AG04450 (cell line): Measurements from ENCODE around the gene COL13A1. TPM values are rescaled to one million over a fixed set of nuclear protein-coding genes. Genes with fewer than 3 reads are reported as not detected.

ENCODE experiments used
- CTCF ChIA-PET: fragments of 300-600, 350-600 bp; formaldehyde crosslinking; extraction: SDS; loops from one replicate; lab custom pipeline; 2022; ENCODE audit warnings: antibody characterized with exemption, inconsistent platforms; lab: Charles Lee
- POLR2A ChIA-PET: fragments of 350-600 bp; formaldehyde crosslinking; extraction: SDS; loops from one replicate; lab custom pipeline; 2021; ENCODE audit warnings: antibody characterized with exemption, inconsistent platforms; lab: Yijun Ruan, JAX
- DNase-seq: peaks from one replicate; pipeline ENCODE4 v3.0.0-alpha.2; 2011; ENCODE audit warnings: low read depth, low spot score
- H3K27ac ChIP-seq: one replicate; pipeline ENCODE4 v1.5.1; 2012; ENCODE audit warnings: low read depth, low read length, control low read depth
- H3K27me3 ChIP-seq: one replicate; pipeline ENCODE4 v1.6.0; 2012; ENCODE audit warnings: low read length; ENCODE audit not compliant: control insufficient read depth, insufficient read depth
- H3K4me3 ChIP-seq: 2 replicates; pipeline ENCODE4 v1.5.1; 2011; ENCODE audit warnings: mild to moderate bottlenecking, low read depth, low read length, control low read depth
- H3K9me3 ChIP-seq: 2 replicates; pipeline ENCODE4 v1.5.1; 2012; ENCODE audit warnings: low read length; ENCODE audit not compliant: control insufficient read depth, insufficient read depth
- polyA plus RNA-seq: library from polyadenylated mRNA; depleted of rRNA; stranded (reverse); fragments of >200 nt; gene quantifications from 2 replicates; pipeline ENCODE4 v1.2.3, GENCODE V29; 2011
- TF ChIP-seq, protein P1 (sequence below): IDR thresholded peaks from 2 replicates; pipeline ENCODE4 v1.5.1; 2011; ENCODE audit warnings: low read depth, low read length, control low read depth, inconsistent platforms

The COL13A1 gene
- polyA plus RNA-seq, 1 experiment, result 13.1 TPM

GRCh38 chr10:69895759-69896158, 94.1 kb downstream of the COL13A1 start:
- ChIA-PET POLR2A (no interaction called here), CTCF (interaction anchor here (2.4 kb wide), 1 partner anchor 19 kb away, joined by 11 read pairs; no protein-coding TSS in a partner anchor)
- Histone ChIP-seq H3K9me3 (no peaks in the 10 kb centered on the region), H3K27ac (peak overlapping the region; percentile 65), H3K4me3 (no peak overlapping the region), H3K27me3 (no peaks in the 10 kb centered on the region)
- DNase-seq, result peak; percentile 20
- TF ChIP-seq, protein P1, sequence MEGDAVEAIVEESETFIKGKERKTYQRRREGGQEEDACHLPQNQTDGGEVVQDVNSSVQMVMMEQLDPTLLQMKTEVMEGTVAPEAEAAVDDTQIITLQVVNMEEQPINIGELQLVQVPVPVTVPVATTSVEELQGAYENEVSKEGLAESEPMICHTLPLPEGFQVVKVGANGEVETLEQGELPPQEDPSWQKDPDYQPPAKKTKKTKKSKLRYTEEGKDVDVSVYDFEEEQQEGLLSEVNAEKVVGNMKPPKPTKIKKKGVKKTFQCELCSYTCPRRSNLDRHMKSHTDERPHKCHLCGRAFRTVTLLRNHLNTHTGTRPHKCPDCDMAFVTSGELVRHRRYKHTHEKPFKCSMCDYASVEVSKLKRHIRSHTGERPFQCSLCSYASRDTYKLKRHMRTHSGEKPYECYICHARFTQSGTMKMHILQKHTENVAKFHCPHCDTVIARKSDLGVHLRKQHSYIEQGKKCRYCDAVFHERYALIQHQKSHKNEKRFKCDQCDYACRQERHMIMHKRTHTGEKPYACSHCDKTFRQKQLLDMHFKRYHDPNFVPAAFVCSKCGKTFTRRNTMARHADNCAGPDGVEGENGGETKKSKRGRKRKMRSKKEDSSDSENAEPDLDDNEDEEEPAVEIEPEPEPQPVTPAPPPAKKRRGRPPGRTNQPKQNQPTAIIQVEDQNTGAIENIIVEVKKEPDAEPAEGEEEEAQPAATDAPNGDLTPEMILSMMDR, result no peak

GRCh38 chr10:69896606-69897231, 95.0 kb downstream of the COL13A1 start:
- TF ChIP-seq, protein P1, result no peak
- peak overlapping the region; percentile 65 for H3K27ac ChIP-seq
- no peaks in the 10 kb centered on the region for H3K9me3 ChIP-seq
- POLR2A ChIA-PET, result no interaction called here
- H3K4me3 ChIP-seq, result no peak overlapping the region
- H3K27me3 ChIP-seq, result no peaks in the 10 kb centered on the region
- DNase-seq, result no peak
- CTCF ChIA-PET, result interaction anchor here (1.2 to 2.4 kb wide), 2 partner anchors 18 to 97 kb away, joined by 3 to 11 read pairs; no protein-coding TSS in a partner anchor

DNA sequence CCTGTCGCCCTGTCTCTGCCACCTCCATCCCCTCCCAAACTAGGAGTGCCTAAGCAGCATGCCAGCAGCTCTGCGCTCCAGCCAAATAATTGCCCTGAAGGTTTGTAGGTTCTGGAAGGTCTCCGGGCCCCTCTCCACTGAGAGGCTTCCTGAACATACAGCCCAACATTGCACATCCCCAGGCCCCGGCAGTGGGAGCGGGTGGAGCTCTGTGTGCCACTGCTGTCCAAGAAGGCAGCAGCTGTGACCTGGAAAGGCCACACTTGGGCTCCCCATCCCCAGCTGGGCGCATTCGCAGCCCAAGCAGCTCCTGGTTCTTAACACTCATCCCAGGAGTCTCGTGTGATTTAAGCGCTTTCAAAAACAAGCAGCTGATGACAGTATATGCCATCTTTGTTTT, 95.7 kb downstream of the COL13A1 start:
- TF ChIP-seq, protein P1, result no peak
- Histone ChIP-seq H3K27me3 (no peaks in the 10 kb centered on the region), H3K27ac (no peak overlapping the region), H3K4me3 (no peak overlapping the region), H3K9me3 (no peaks in the 10 kb centered on the region)
- CTCF ChIA-PET, result interaction anchor here (1.2 to 2.4 kb wide), 2 partner anchors 17 to 98 kb away, joined by 3 to 11 read pairs; no protein-coding TSS in a partner anchor
- DNase-seq, result no peak
- POLR2A ChIA-PET, result no interaction called here

DNA sequence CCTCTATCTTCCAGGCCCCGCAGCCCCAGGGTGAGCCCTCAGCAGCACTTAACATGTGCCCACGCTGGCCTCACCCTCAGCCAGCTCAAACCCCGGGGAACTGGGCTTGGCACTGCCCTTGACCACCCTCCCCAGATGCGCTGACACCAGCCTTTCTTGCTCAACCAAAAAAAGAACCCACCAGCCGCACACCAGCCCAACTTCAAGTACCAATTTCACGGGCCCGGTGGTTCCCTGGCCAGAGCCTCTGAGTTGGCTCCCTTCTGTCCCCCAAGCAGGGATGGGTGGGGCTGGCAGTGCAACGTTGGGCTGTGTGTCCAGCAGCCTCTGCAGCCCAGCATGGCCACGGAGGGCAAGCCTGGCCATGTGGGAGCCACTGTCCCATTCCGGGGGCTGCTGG, 96.3 kb downstream of the COL13A1 start:
- TF ChIP-seq, protein P1, result no peak
- CTCF ChIA-PET, result interaction anchor here (2.4 kb wide), 1 partner anchor 17 kb away, joined by 11 read pairs; no protein-coding TSS in a partner anchor
- Histone ChIP-seq H3K9me3 (no peaks in the 10 kb centered on the region), H3K27me3 (no peaks in the 10 kb centered on the region), H3K27ac (no peak overlapping the region), H3K4me3 (no peak overlapping the region)
- POLR2A ChIA-PET, result no interaction called here
- DNase-seq, result no peak

DNA sequence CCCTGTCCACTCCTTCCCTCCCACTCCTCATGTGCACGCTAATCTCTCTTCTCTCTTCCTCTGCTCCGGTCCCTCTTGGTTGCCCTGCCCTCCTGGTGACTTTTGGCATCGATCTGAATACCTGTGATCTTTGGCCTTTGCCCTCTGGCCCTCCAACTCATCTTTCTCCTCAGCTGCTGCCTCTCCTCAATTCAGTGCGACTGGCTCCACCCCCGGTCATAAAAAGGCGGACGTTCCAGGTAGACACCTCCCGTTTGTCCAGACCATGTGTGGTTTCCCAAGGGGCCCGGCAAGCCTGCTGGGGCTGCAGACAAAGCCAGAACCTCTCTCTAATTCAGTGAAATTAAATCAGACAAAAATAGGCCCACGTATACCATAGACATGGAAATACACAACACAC, 96.8 kb downstream of the COL13A1 start:
- no peaks in the 10 kb centered on the region for H3K27me3 ChIP-seq
- H3K9me3 ChIP-seq, result no peaks in the 10 kb centered on the region
- no peak for DNase-seq
- CTCF ChIA-PET, result interaction anchor here (1.1 to 4.1 kb wide), 2 partner anchors 16 to 217 kb away, joined by 3 to 32 read pairs; no protein-coding TSS in a partner anchor
- H3K27ac ChIP-seq, result no peak overlapping the region
- TF ChIP-seq, protein P1, result no peak
- no peak overlapping the region for H3K4me3 ChIP-seq
- POLR2A ChIA-PET, result no interaction called here
